HepG2 (cell line): ENCODE measurements around the gene ANP32A. TPM values are rescaled to one million over a fixed set of nuclear protein-coding genes. Genes with fewer than 3 reads are reported as not detected.

Experiments
- ATAC-seq: fragments of 200-7000 bp; cut with Tn5 transposase; 3 replicates; pipeline ENCODE4 v1.9.1; 2020; ENCODE audit warnings: mild to moderate bottlenecking, moderate library complexity
- BruUV-seq: library from RNA; stranded (reverse); fragments of 400-500 nt; replicated peaks from 2 replicates; lab custom pipeline; 2021; lab: Mats Ljungman, UMichigan
- CTCF ChIA-PET: fragments of 300-600 bp; formaldehyde crosslinking; extraction: SDS; loops from one replicate; lab custom pipeline; 2021; ENCODE audit warnings: low total read pairs, inconsistent platforms, low intra/inter-chr PET ratio; lab: Yijun Ruan, JAX
- POLR2A ChIA-PET: fragments of 350-600 bp; sonication (Branson Sonifier 250); formaldehyde crosslinking; loops from one replicate; lab custom pipeline; 2020; ENCODE audit warnings: antibody characterized with exemption, inconsistent platforms; lab: Yijun Ruan, JAX
- DNase-seq: peaks from one replicate; pipeline ENCODE4 v3.0.0-alpha.2; 2015; ENCODE audit warnings: low spot score
- FAIRE-seq: peaks from 3 replicates; lab custom pipeline; 2011; peaks lifted over from hg19 to GRCh38; lab: Jason Lieb, UNC
- H2AFZ ChIP-seq: one replicate; pipeline ENCODE4 v1.6.1; 2011; ENCODE audit warnings: low read length, inconsistent platforms
- H3K27ac ChIP-seq: fragments of 300-600 bp; 3 replicates; pipeline ENCODE4 v1.8.0; 2011; ENCODE audit warnings: mixed run types, mild to moderate bottlenecking, mixed read lengths, low read length, inconsistent platforms; ENCODE audit not compliant: insufficient read depth; ENCODE audit errors: extremely low read length
- H3K27me3 ChIP-seq, 2 experiments: fragments of 200-600 bp in 1 of 2; 2 replicates in 1 of 2; 3 replicates in 1 of 2; pipeline versions ENCODE4 v1.6.0 to v1.8.0; 2011; ENCODE audit warnings: low read length in 2 of 2, mild to moderate bottlenecking in 2 of 2, moderate library complexity in 2 of 2, inconsistent platforms in 1 of 2; ENCODE audit not compliant: insufficient read depth in 2 of 2, control insufficient read depth in 1 of 2
- H3K36me3 ChIP-seq, 2 experiments: fragments of 200-600 bp in 1 of 2; replicated peaks in 1 of 2; 2 replicates in 1 of 2; 3 replicates in 1 of 2; pipeline versions ENCODE4 v1.5.1 to v1.8.0; 2011; ENCODE audit warnings: low read length in 2 of 2, inconsistent platforms in 1 of 2; ENCODE audit not compliant: insufficient read depth in 2 of 2, control insufficient read depth in 1 of 2
- H3K4me1 ChIP-seq: 2 replicates; pipeline ENCODE4 v1.5.1; 2012; ENCODE audit warnings: low read length, inconsistent platforms; ENCODE audit not compliant: insufficient read depth
- H3K4me2 ChIP-seq: 2 replicates; pipeline ENCODE4 v1.6.0; 2011; ENCODE audit warnings: low read depth, low read length, inconsistent platforms
- H3K4me3 ChIP-seq, 3 experiments: fragments of 200-600 bp in 1 of 3; sonication (generic), shearing (Covaris generic) in 1 of 3; replicated peaks in 1 of 3; 2 replicates each; pipeline ENCODE4 v1.5.1; 2011 to 2016; ENCODE audit warnings: low read length in 3 of 3, inconsistent platforms in 2 of 3, low read depth in 2 of 3, mild to moderate bottlenecking in 2 of 3, control low read depth in 1 of 3, mixed read lengths in 1 of 3; ENCODE audit not compliant: insufficient read depth in 1 of 3
- H3K79me2 ChIP-seq: one replicate; pipeline ENCODE4 v1.6.1; 2011; ENCODE audit warnings: low read length, inconsistent platforms; ENCODE audit not compliant: insufficient read depth
- H3K9ac ChIP-seq: 2 replicates; pipeline ENCODE4 v1.6.0; 2011; ENCODE audit warnings: mild to moderate bottlenecking, low read depth, low read length, inconsistent platforms; ENCODE audit not compliant: insufficient read depth
- H3K9me3 ChIP-seq: 2 replicates; pipeline ENCODE4 v1.5.1; 2012; ENCODE audit warnings: mild to moderate bottlenecking, low read length
- H4K20me1 ChIP-seq: 2 replicates; pipeline ENCODE4 v1.6.0; 2011; ENCODE audit warnings: inconsistent platforms, mild to moderate bottlenecking, low read length, moderate library complexity; ENCODE audit not compliant: insufficient read depth
- AGO2 ChIP-seq: fragments of 200-400 bp; formaldehyde crosslinking; optimal IDR thresholded peaks from 2 replicates; pipeline ENCODE3; 2017; ENCODE audit warnings: mild to moderate bottlenecking, low read depth, low read length, moderate library complexity
- FOXO1 ChIP-seq: sonication (generic); formaldehyde crosslinking; IDR thresholded peaks from 2 replicates; pipeline ENCODE4 v1.4.0; 2020; ENCODE audit warnings: missing genetic modification reagents
- GATAD1 ChIP-seq: IDR thresholded peaks from 2 replicates; pipeline ENCODE4 v1.6.1; 2016; ENCODE audit warnings: missing genetic modification reagents, missing compliant biosample characterization
- KDM4B ChIP-seq: sonication (generic); formaldehyde crosslinking; IDR thresholded peaks from 2 replicates; pipeline ENCODE4 v1.4.0; 2020; ENCODE audit warnings: missing genetic modification reagents
- ZBTB3 ChIP-seq: sonication (generic); formaldehyde crosslinking; IDR thresholded peaks from 2 replicates; pipeline ENCODE4 v1.4.0; 2020; ENCODE audit warnings: low read depth, mild to moderate bottlenecking, moderate library complexity, missing genetic modification reagents, borderline replicate concordance
- ZNF782 ChIP-seq: sonication (generic); formaldehyde crosslinking; IDR thresholded peaks from 2 replicates; pipeline ENCODE4 v1.4.0; 2020; ENCODE audit warnings: missing genetic modification reagents, mild to moderate bottlenecking, borderline replicate concordance
- WGBS: methylation state at CpG from one replicate; pipeline ENCODE4 v1.1.6; 2017; ENCODE audit warnings: low lambda C conversion rate; 5-methylcytosine and 5-hydroxymethylcytosine counted together
- in situ Hi-C: cut with HindIII; loops from 2 replicates; pipeline ENCODE4 v1.10.0; 2017; ENCODE audit warnings: low pct_unique_long_range_greater_than_20kb; ENCODE audit not compliant: extremely low pct_ligation_motif_present
- intact Hi-C: fragments of 100-400 bp; cut with micrococcal nuclease; formaldehyde crosslinking; loops from one replicate; pipeline ENCODE4 v1.10.0; 2022; ENCODE audit not compliant: unreplicated experiment
- polyA plus RNA-seq, 8 experiments: library from polyadenylated mRNA; depleted of rRNA in 3 of 8; stranded (reverse) in 7 of 8; unstranded in 1 of 8; fragments of >200 nt; fragmentation: Illumina TruSeq in 4 of 8; extraction: Trizol in 4 of 8; gene quantifications; 2 replicates each; pipeline versions ENCODE4 v1.2.1 to v1.2.3, GENCODE V29; 2011 to 2016; ENCODE audit warnings: low read depth in 4 of 8, missing spikeins in 1 of 8, mixed read lengths in 1 of 8; ENCODE audit not compliant: insufficient read depth in 1 of 8
- total RNA-seq, 5 experiments: library from RNA; depleted of rRNA; stranded (reverse); fragments of >200 nt; fragmentation: Illumina TruSeq; extraction: Trizol; gene quantifications; 2 replicates each; pipeline ENCODE4 v1.2.3, GENCODE V29; 2016; ENCODE audit warnings: low read depth in 1 of 5
- TF ChIP-seq, protein P1 (sequence below): sonication (generic); formaldehyde crosslinking; IDR thresholded peaks from 2 replicates; pipeline ENCODE4 v1.5.1; 2020; ENCODE audit warnings: mild to moderate bottlenecking, missing genetic modification reagents, moderate library complexity
- TF ChIP-seq, protein P2 (sequence below): sonication (generic); formaldehyde crosslinking; IDR thresholded peaks from 2 replicates; pipeline ENCODE4 v1.8.0; 2022; ENCODE audit warnings: mild to moderate bottlenecking, missing genetic modification reagents, borderline replicate concordance
- TF ChIP-seq, protein P3 (sequence below): sonication (generic); formaldehyde crosslinking; IDR thresholded peaks from 2 replicates; pipeline ENCODE4 v1.4.0; 2020; ENCODE audit warnings: missing genetic modification reagents

Gene ANP32A
- total and polyA plus RNA-seq, 2 of the 13 experiments (the other 11 are each of a cell fraction or from before 2014, with no cell fraction given), result 60.6 to 206 TPM

DNA sequence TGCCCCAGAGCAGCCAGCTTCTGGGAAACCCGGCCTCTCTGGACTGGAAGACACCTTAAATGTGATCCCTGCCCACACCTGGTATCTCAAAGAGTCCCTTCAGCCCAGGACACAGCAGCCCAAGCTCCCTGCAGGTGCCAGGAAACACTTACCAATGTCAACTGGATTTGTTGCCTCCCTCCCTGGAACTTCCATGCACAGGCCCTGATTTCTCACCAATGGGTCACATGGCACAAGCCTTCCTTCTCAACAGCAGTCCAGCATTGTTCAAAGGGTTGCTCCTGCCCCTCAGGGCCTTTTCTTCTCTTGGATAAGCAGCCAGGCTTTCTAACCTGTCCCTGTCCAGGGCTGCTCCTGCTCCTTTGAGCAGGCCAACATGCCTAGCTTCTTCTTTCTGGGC lies 31.6 kb downstream of the ANP32A start:
- Histone ChIP-seq H2AFZ (no peak overlapping the region), H3K9me3 (no peaks in the 10 kb centered on the region), H3K9ac (no peak overlapping the region), H3K4me1 (peaks cover 25% of the 10 kb centered on the region), H4K20me1 (peaks cover 79% of the 10 kb centered on the region), H3K27ac (no peak overlapping the region), H3K79me2 (peaks cover 60% of the 10 kb centered on the region), H3K36me3 (peaks cover 19 to 59% of the 10 kb centered on the region in 2 experiments), H3K27me3 (no peaks in the 10 kb centered on the region), H3K4me2 (no peak overlapping the region), H3K4me3 (no peak overlapping the region)
- CTCF ChIA-PET, result no interaction called here
- WGBS, result no CpG with 5 or more reads among the region's 1 CpG
- DNase-seq (no peak), ATAC-seq (no peak), FAIRE-seq (no peak)
- no TSS peak for BruUV-seq
- intact Hi-C loops (no loop called here), in situ Hi-C loops (no loop called here)
- no peak for TF ChIP-seq ZBTB3 (CRISPR knock-in tag)
- TF ChIP-seq GATAD1 (CRISPR knock-in tag), result no peak
- TF ChIP-seq KDM4B (CRISPR knock-in tag), result no peak
- TF ChIP-seq AGO2, result no peak
- TF ChIP-seq, protein P1, sequence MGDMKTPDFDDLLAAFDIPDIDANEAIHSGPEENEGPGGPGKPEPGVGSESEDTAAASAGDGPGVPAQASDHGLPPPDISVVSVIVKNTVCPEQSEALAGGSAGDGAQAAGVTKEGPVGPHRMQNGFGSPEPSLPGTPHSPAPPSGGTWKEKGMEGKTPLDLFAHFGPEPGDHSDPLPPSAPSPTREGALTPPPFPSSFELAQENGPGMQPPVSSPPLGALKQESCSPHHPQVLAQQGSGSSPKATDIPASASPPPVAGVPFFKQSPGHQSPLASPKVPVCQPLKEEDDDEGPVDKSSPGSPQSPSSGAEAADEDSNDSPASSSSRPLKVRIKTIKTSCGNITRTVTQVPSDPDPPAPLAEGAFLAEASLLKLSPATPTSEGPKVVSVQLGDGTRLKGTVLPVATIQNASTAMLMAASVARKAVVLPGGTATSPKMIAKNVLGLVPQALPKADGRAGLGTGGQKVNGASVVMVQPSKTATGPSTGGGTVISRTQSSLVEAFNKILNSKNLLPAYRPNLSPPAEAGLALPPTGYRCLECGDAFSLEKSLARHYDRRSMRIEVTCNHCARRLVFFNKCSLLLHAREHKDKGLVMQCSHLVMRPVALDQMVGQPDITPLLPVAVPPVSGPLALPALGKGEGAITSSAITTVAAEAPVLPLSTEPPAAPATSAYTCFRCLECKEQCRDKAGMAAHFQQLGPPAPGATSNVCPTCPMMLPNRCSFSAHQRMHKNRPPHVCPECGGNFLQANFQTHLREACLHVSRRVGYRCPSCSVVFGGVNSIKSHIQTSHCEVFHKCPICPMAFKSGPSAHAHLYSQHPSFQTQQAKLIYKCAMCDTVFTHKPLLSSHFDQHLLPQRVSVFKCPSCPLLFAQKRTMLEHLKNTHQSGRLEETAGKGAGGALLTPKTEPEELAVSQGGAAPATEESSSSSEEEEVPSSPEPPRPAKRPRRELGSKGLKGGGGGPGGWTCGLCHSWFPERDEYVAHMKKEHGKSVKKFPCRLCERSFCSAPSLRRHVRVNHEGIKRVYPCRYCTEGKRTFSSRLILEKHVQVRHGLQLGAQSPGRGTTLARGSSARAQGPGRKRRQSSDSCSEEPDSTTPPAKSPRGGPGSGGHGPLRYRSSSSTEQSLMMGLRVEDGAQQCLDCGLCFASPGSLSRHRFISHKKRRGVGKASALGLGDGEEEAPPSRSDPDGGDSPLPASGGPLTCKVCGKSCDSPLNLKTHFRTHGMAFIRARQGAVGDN (CRISPR knock-in tag), result no peak
- TF ChIP-seq, protein P2, sequence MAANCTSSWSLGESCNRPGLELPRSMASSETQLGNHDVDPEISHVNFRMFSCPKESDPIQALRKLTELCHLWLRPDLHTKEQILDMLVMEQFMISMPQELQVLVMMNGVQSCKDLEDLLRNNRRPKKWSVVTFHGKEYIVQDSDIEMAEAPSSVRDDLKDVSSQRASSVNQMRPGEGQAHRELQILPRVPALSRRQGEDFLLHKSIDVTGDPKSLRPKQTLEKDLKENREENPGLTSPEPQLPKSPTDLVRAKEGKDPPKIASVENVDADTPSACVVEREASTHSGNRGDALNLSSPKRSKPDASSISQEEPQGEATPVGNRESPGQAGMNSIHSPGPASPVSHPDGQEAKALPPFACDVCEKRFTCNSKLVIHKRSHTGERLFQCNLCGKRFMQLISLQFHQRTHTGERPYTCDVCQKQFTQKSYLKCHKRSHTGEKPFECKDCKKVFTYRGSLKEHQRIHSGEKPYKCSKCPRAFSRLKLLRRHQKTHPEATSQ, result no peak
- TF ChIP-seq FOXO1 (CRISPR knock-in tag), result no peak
- TF ChIP-seq, protein P3, sequence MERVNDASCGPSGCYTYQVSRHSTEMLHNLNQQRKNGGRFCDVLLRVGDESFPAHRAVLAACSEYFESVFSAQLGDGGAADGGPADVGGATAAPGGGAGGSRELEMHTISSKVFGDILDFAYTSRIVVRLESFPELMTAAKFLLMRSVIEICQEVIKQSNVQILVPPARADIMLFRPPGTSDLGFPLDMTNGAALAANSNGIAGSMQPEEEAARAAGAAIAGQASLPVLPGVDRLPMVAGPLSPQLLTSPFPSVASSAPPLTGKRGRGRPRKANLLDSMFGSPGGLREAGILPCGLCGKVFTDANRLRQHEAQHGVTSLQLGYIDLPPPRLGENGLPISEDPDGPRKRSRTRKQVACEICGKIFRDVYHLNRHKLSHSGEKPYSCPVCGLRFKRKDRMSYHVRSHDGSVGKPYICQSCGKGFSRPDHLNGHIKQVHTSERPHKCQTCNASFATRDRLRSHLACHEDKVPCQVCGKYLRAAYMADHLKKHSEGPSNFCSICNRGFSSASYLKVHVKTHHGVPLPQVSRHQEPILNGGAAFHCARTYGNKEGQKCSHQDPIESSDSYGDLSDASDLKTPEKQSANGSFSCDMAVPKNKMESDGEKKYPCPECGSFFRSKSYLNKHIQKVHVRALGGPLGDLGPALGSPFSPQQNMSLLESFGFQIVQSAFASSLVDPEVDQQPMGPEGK (CRISPR knock-in tag), result no peak
- TF ChIP-seq ZNF782 (CRISPR knock-in tag), result no peak
- POLR2A ChIA-PET, result interaction anchor here (2.2 kb wide), 1 partner anchor 27 kb away, joined by 6 read pairs; no protein-coding TSS in a partner anchor
